Stimulated activated memory B cell treated with anti-CD40 and anti-IgM and Interleukin-4, amounts not matched to agents 10 μg/mL and 1 μg/mL and 100 μg/mL, for 72 hours (primary cell): ENCODE measurements around the gene FERMT2.
"Not testable (repeated sequence)": the region's sequence is repeated elsewhere in the genome, so short reads cannot be mapped to it uniquely, and the experiment has no call there.

Experiments
- ATAC-seq: fragments of 150-1000 bp; cut with Tn5 transposase; 2 replicates; pipeline ENCODE4 v1.10.0; 2021
- H3K27ac Mint-ChIP-seq: one replicate; pipeline ENCODE4 v1.8.0; 2022; ENCODE audit warnings: mild to moderate bottlenecking, mixed read lengths
- H3K27me3 Mint-ChIP-seq: one replicate; pipeline ENCODE4 v1.8.0; 2022; ENCODE audit warnings: mixed read lengths
- H3K36me3 Mint-ChIP-seq: one replicate; pipeline ENCODE4 v1.8.0; 2022; ENCODE audit warnings: mixed read lengths
- H3K4me1 Mint-ChIP-seq: one replicate; pipeline ENCODE4 v1.8.0; 2022; ENCODE audit warnings: mixed read lengths
- H3K4me3 Mint-ChIP-seq: one replicate; pipeline ENCODE4 v1.8.0; 2022; ENCODE audit warnings: mild to moderate bottlenecking, moderate library complexity, mixed read lengths
- H3K9me3 Mint-ChIP-seq: one replicate; pipeline ENCODE4 v1.8.0; 2022; ENCODE audit warnings: mixed read lengths

The FERMT2 gene

GRCh38 chr14:52873694-52874093, 77.2 kb downstream of the FERMT2 start:
- ATAC-seq: no peak
- no peaks in the 10 kb centered on the region for H3K9me3 Mint-ChIP-seq
- H3K4me1 Mint-ChIP-seq: no peaks in the 10 kb centered on the region
- no peaks in the 10 kb centered on the region for H3K36me3 Mint-ChIP-seq
- peaks cover 9% of the 10 kb centered on the region for H3K27me3 Mint-ChIP-seq
- H3K4me3 Mint-ChIP-seq: no peak overlapping the region
- no peak overlapping the region for H3K27ac Mint-ChIP-seq

- no peaks in the 10 kb centered on the region for H3K9me3 Mint-ChIP-seq
- H3K27me3 Mint-ChIP-seq: peaks cover 9% of the 10 kb centered on the region
- no peak overlapping the region for H3K27ac Mint-ChIP-seq
- H3K36me3 Mint-ChIP-seq: no peaks in the 10 kb centered on the region
- H3K4me1 Mint-ChIP-seq: no peaks in the 10 kb centered on the region
- no peak overlapping the region for H3K4me3 Mint-ChIP-seq
- ATAC-seq: no peak
Observed at GRCh38 chr14:52873065-52873464, 77.8 kb downstream of the FERMT2 start.

- peaks cover 9% of the 10 kb centered on the region for H3K27me3 Mint-ChIP-seq
- H3K27ac Mint-ChIP-seq: no peak overlapping the region
- no peak for ATAC-seq
- H3K4me1 Mint-ChIP-seq: no peaks in the 10 kb centered on the region
- no peaks in the 10 kb centered on the region for H3K9me3 Mint-ChIP-seq
- no peaks in the 10 kb centered on the region for H3K36me3 Mint-ChIP-seq
- H3K4me3 Mint-ChIP-seq: no peak overlapping the region
Observed at GRCh38 chr14:52871606-52872005, 79.2 kb downstream of the FERMT2 start.

DNA sequence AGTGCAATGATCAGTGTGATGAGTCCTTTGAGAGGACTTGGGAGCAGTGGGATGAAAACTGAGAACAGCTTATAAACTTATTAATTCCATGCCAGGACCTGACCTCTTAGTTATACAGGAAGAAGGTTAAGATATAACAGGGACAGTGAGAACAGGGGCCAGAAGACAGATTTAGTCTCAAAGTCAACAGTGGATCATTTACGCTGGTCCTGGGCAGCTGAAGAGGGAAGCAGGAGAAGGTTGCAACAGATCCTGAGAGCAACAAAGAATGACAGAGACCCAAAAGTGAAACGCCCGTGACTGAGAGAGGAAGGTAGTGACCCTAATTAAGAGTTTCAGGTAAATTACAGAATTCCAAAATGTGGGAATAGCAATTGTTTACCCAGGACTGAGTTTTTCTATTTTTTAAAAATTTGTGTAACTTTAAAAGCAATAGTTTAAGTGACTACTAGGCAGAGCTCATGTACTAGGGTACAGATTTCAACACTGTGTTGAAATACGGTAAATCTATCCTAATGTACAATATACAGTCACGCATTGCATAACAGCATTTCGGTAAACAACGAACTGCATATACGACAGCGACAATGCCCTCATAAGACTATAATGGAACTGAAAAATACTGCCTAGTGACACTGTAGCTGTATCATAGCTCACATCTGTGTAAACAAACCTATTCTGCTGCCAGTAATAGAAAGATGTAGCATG, 81.8 kb downstream of the FERMT2 start:
- ATAC-seq: no peak

GRCh38 chr14:52864893-52865292, 86.0 kb downstream of the FERMT2 start:
- not testable (repeated sequence) for H3K27me3 Mint-ChIP-seq, H3K36me3 Mint-ChIP-seq, H3K27ac Mint-ChIP-seq, H3K4me1 Mint-ChIP-seq, ATAC-seq, H3K4me3 Mint-ChIP-seq, H3K9me3 Mint-ChIP-seq

More for the DNA sequence above, 81.8 kb downstream of the FERMT2 start:
- H3K36me3 Mint-ChIP-seq: no peaks in the 10 kb centered on the region
- no peak overlapping the region for H3K4me3 Mint-ChIP-seq
- H3K27ac Mint-ChIP-seq: no peak overlapping the region
- no peaks in the 10 kb centered on the region for H3K4me1 Mint-ChIP-seq
- no peaks in the 10 kb centered on the region for H3K9me3 Mint-ChIP-seq
- peaks cover 9% of the 10 kb centered on the region for H3K27me3 Mint-ChIP-seq

GRCh38 chr14:52863334-52863700, 87.5 kb downstream of the FERMT2 start:
- H3K36me3 Mint-ChIP-seq: no peaks in the 10 kb centered on the region
- H3K4me1 Mint-ChIP-seq: no peaks in the 10 kb centered on the region
- no peak for ATAC-seq

DNA sequence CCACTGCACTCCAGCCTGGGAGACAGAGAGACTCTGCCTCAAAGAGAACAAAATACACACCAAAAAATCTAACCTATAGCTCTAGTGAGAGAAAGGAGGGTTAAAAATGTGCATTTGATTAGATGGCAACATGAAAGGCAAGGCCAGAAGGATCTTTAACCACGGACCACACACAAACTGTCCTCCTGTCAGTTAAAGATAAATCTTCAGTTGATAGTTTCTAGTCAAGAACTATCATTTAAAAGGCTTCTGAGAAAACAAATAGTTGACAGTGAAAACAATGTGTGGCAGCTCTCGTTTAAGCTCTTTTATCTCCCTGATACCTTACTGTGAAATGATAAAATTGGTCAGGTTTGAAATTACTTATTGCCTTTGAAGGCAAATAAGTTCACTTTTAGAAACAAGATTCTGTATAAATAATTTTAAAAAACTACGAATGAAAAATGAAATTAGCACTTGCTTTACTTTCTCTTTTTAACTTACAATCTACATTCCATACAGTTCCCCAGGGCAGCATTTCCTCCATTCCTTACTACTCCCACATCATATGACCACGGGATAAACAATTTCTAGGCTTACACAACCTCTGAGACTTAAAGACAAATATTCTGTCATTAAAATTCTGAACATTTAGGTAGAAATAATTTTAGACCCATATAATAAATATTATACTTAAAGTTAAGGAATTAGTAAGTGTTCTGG, 88.1 kb downstream of the FERMT2 start:
- Mint-ChIP-seq H3K4me1 (no peaks in the 10 kb centered on the region), H3K9me3 (no peaks in the 10 kb centered on the region), H3K27me3 (no peaks in the 10 kb centered on the region), H3K36me3 (no peaks in the 10 kb centered on the region), H3K27ac (no peak overlapping the region), H3K4me3 (no peak overlapping the region)
- ATAC-seq: no peak

More at GRCh38 chr14:52863334-52863700, 87.5 kb downstream of the FERMT2 start:
- no peak overlapping the region for H3K4me3 Mint-ChIP-seq
- no peaks in the 10 kb centered on the region for H3K27me3 Mint-ChIP-seq
- no peak overlapping the region for H3K27ac Mint-ChIP-seq
- no peaks in the 10 kb centered on the region for H3K9me3 Mint-ChIP-seq

GRCh38 chr14:52861403-52861802, 89.4 kb downstream of the FERMT2 start:
- Mint-ChIP-seq H3K4me3 (no peak overlapping the region), H3K36me3 (no peaks in the 10 kb centered on the region), H3K4me1 (no peaks in the 10 kb centered on the region), H3K9me3 (no peaks in the 10 kb centered on the region), H3K27me3 (no peaks in the 10 kb centered on the region), H3K27ac (no peak overlapping the region)
- ATAC-seq: no peak

- no peaks in the 10 kb centered on the region for H3K9me3 Mint-ChIP-seq
- no peaks in the 10 kb centered on the region for H3K4me1 Mint-ChIP-seq
- H3K36me3 Mint-ChIP-seq: no peaks in the 10 kb centered on the region
- ATAC-seq: no peak
- H3K4me3 Mint-ChIP-seq: no peak overlapping the region
- H3K27ac Mint-ChIP-seq: no peak overlapping the region
- H3K27me3 Mint-ChIP-seq: no peaks in the 10 kb centered on the region
Observed at GRCh38 chr14:52860910-52861309, 89.9 kb downstream of the FERMT2 start.

GRCh38 chr14:52860209-52860608, 90.6 kb downstream of the FERMT2 start:
- Mint-ChIP-seq H3K4me3 (no peak overlapping the region), H3K4me1 (no peaks in the 10 kb centered on the region), H3K9me3 (no peaks in the 10 kb centered on the region), H3K36me3 (no peaks in the 10 kb centered on the region), H3K27me3 (no peaks in the 10 kb centered on the region), H3K27ac (no peak overlapping the region)
- no peak for ATAC-seq

DNA sequence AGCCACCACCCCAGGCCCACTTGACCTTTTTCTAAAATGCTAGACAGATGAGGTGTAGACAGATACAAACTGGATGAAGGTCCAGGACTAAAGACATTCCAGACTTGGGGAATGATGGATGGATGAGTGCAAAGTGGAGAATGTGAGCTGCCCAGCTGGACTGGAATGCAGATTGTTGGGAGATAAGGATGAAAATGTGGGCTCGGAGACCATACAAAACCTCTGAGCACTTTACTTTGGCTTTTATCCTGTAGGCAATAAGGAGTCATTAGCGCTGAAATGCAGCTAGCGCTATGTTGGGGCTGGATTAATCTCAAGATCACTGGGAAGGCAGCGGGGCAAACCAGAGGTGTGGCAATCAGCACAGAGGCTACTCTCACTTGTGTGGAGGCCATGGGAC, 94.7 kb downstream of the FERMT2 start:
- no peak for ATAC-seq

GRCh38 chr14:52853522-52853854, 97.4 kb downstream of the FERMT2 start:
- no peak for ATAC-seq
- no peak overlapping the region for H3K27ac Mint-ChIP-seq
- H3K4me3 Mint-ChIP-seq: no peak overlapping the region
- no peaks in the 10 kb centered on the region for H3K36me3 Mint-ChIP-seq
- peaks cover 10% of the 10 kb centered on the region for H3K27me3 Mint-ChIP-seq
- H3K9me3 Mint-ChIP-seq: peaks cover 3% of the 10 kb centered on the region
- H3K4me1 Mint-ChIP-seq: no peaks in the 10 kb centered on the region

More for the DNA sequence above, 94.7 kb downstream of the FERMT2 start:
- no peak overlapping the region for H3K27ac Mint-ChIP-seq
- H3K9me3 Mint-ChIP-seq: peaks cover 3% of the 10 kb centered on the region
- peaks cover 10% of the 10 kb centered on the region for H3K27me3 Mint-ChIP-seq
- no peaks in the 10 kb centered on the region for H3K36me3 Mint-ChIP-seq
- H3K4me1 Mint-ChIP-seq: no peaks in the 10 kb centered on the region
- no peak overlapping the region for H3K4me3 Mint-ChIP-seq

DNA sequence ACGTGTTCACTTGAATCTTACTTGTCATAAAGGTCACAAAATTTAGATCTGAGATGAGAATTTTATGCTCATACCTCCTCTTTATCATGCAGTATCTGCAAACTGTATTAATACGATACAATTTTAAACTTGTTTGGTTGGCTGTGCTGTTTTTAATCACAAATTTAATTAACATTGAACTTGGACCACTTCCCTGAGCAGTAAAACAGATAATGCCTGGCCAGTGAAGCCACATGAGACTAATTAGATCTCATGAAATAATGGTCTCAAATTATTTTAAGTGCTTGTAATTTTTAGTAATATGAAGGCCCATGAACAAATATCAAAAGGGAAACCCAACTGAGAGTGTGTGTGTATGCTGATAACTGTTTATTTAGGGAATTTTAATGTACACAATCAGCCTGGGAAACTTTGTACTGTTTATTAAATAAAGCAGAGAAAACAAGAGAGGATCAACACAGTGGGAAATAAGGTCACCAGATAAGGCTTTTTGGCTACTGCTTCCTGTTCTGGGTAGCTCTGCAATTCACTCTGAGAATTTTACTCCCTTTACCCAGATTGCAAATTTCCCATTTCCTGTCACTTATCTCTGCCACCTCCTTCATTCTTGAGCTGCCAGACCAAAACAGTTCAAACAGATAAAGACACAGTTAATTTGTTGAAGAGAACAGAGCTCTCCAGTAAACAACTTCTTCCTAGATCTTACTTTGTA, 97.9 kb downstream of the FERMT2 start:
- H3K4me1 Mint-ChIP-seq: no peaks in the 10 kb centered on the region
- peaks cover 10% of the 10 kb centered on the region for H3K27me3 Mint-ChIP-seq
- peaks cover 3% of the 10 kb centered on the region for H3K9me3 Mint-ChIP-seq
- no peak overlapping the region for H3K27ac Mint-ChIP-seq
- ATAC-seq: no peak
- H3K36me3 Mint-ChIP-seq: no peaks in the 10 kb centered on the region
- no peak overlapping the region for H3K4me3 Mint-ChIP-seq

DNA sequence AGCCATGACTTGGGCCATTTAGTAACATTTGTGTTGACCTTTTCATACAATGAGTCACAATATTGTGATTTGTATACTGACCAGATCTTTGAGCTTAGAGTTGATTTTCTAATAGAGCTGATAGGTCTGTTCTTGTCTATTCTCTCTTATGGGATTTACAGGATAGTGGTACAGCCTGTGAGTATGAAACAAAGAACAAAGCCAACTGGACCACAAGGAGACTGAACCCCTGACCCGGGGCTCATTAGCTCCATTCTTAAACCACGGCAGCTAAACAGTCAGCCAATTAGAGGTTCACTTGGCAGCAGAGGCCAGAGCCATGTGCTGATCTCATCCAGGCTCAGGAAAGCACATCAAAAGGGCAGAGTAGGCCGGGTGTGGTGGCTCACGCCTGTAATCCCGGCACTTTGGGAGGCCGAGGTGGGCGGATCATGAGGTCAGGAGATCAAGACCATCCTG, 100.4 kb downstream of the FERMT2 start:
- Mint-ChIP-seq H3K36me3 (no peaks in the 10 kb centered on the region), H3K27me3 (peaks cover 23% of the 10 kb centered on the region), H3K9me3 (peaks cover 3% of the 10 kb centered on the region), H3K27ac (no peak overlapping the region), H3K4me3 (no peak overlapping the region), H3K4me1 (peaks cover 6% of the 10 kb centered on the region)
- no peak for ATAC-seq

GRCh38 chr14:52848626-52849025, 102.2 kb downstream of the FERMT2 start:
- Mint-ChIP-seq H3K27ac (no peak overlapping the region), H3K36me3 (no peaks in the 10 kb centered on the region), H3K9me3 (peaks cover 3% of the 10 kb centered on the region), H3K27me3 (peaks cover 23% of the 10 kb centered on the region), H3K4me3 (no peak overlapping the region), H3K4me1 (peaks cover 17% of the 10 kb centered on the region)
- no peak for ATAC-seq

DNA sequence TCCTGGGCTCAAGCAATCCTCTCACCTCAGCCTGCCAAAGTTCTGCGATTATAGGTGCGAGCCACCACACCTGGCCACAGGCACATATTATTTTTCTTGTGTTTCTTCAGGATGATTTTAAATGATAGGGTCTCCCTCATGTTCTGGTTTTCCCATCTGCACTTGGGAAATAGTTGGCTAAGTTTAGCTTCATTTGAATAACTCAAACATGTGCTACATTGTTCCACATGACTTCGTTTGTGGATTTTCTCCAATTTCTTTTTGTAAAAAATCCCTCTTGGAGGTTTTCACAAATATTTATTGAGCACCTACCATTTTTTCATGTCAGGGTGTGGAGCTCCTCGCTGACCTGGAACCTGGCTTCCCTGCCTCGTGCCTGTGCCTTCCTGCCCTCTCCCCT, 104.3 kb downstream of the FERMT2 start:
- H3K4me3 Mint-ChIP-seq: no peak overlapping the region
- no peaks in the 10 kb centered on the region for H3K36me3 Mint-ChIP-seq
- H3K4me1 Mint-ChIP-seq: peaks cover 17% of the 10 kb centered on the region
- peaks cover 16% of the 10 kb centered on the region for H3K27me3 Mint-ChIP-seq
- H3K27ac Mint-ChIP-seq: no peak overlapping the region
- no peaks in the 10 kb centered on the region for H3K9me3 Mint-ChIP-seq
- no peak for ATAC-seq
